IPS-NIHi7 (cell line): ENCODE data around the gene CABLES1.
"Not testable (repeated sequence)": the region's sequence is repeated elsewhere in the genome, so short reads cannot be mapped to it uniquely, and the experiment has no call there.

Experiments
- DNase-seq: peaks from one replicate; pipeline ENCODE4 v3.0.0; 2012; ENCODE audit warnings: mixed read lengths; ENCODE audit errors: extremely low spot score

CABLES1 gene

DNA sequence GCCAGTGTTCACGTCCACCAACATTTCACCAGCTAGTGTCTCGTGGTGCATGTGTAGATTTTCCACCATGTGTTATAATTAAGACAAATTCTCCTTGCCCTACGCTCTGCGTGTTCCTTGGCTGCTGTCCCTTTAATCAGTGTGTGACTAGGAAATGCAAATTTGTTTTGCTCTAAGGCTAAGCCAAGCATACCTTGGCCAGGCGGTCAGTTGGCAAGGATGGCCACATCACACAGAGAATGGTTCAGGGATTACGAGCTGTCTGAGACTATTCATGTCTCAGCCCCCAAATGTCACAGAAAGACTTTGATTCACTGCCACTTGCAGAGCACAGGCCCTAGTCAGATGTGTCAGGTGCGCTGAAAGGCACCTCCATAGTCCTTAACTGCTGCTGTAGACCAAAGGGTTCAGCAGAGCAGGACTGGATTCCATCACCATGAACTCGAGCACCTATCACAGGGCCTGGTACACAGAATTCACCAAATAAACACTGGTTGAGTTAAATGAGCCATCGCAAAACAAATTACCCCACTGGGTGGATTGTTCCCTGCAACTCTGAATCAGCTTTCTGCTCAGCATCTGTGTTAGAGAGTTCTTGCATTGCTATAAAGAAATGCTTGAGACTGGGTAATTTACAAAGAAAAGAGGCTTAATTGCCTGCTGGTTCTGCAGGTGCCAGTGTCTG, 128.4 kb downstream of the CABLES1 start:
- no peak for DNase-seq

DNA sequence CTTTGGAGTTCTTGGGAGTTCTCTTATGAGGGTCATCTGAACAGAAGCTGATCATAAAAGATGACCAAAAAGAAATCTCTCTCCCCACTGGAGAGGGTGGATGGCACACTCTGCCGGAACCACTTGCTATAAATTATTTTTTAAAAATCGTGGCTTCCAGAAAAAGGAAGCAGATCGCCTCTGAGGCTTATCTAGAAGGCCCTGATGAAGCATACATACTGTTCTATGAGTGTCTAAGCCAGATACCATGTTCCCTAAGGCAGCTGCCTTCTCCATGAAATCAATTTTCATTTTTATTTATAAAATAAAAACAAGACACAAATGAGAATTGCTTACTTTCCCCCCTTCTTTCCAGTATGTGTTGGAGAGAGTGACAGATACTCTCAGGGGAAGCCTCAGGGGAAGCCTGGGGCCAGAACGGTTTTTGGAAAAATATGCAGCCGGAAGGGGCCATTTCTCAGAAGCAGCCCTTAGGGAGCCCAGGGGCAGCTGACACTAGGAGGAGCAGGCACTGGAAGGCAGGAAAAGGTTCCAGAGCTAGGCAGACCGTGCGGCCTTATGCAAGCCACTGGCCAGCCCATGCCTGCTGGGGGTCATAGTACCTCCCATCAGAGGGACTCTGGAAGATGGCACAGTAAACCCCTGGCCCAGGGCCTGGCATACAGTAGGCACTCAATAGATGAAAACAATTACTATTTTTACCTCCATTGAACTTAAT, 130.6 kb downstream of the CABLES1 start:
- DNase-seq: no peak

DNA sequence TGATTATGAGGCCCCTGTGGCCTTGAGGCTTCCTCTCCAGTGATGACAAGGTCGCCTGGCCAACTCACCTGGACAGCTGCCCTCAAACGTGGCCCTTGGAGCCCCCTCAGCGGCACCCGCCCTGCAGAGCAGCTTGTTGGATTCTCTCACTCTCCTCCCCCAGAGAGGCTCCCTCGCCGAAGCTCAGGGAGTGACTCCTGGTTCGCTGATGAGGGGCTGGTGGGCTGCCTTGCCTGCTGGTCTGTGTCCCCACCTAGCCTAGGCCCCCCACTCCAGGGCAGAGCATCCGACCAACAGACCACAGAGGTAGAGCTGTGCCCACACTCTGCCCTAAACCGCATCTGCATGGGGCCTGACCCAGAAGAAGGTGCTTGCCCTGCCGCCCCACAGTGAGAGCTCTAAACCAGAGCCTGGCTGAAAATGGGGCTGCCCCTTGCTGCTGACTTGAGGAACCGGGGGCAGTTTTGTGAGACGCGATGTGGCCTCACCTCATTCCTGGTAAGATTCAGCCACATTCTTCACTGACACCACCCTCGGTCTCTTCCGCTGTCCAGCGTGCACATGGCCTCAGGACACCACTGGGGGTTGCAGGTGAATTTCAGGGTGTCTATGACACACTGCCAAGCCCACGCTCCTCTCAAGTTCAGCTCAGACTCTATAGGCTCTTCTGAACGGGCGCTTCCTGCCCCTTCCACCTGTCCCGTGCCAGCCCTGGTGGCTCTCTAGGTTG, 131.6 kb downstream of the CABLES1 start:
- no peak for DNase-seq

DNA sequence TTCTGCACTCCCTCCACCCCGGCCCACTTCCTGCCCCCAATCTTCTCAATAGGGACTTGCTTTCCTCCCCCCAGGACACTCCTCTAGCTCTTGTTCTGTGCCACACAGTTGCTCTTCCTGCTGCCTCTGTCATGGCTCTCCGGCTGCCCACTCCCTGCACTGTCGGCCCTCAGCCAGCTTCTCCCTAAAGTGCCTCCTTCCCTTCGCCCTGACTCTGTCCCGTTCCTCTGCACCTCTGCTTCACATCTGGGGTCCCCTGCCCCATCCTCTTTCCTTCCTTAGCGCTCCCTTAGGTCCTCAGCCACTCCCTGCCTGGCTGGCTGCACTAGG, 132.1 kb downstream of the CABLES1 start:
- no peak for DNase-seq

DNA sequence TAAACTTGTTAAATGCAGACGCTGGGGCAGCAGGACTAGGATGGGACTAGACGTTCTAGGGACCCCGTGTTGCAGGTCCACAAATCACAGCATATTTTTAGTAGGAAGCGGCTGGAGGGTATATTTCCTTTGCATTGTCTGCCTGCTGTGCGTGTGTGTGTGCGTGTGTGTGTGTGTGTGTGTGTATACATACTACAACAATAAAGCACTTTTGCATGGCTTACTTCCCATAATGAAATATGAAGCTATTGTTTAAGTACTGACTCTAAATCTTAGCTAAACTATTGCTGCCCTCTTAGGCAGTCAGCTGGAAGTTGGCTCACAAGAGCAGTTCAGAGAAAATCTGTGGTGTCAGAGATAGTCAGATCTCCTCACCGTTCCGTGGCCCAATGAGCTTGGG, 133.4 kb downstream of the CABLES1 start:
- no peak for DNase-seq

DNA sequence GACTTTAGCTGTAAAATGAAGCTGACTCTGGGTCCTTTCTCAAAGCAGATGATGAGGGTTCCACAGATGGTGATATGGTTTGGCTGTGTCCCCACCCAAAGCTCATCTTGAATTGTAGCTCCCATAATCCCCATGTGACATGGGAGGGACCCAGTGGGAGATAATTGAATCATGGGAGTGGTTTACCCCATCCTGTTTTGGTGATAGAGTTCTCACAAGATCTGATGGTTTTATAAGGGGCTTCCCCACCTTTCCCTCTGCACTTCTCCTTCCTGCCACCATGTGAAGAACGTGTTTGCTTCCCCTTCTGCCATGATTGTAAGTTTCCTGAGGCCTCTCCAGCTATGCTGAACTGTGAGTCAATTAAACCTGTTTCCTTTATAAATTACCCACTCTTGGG, 133.8 kb downstream of the CABLES1 start:
- not testable (repeated sequence) for DNase-seq

DNA sequence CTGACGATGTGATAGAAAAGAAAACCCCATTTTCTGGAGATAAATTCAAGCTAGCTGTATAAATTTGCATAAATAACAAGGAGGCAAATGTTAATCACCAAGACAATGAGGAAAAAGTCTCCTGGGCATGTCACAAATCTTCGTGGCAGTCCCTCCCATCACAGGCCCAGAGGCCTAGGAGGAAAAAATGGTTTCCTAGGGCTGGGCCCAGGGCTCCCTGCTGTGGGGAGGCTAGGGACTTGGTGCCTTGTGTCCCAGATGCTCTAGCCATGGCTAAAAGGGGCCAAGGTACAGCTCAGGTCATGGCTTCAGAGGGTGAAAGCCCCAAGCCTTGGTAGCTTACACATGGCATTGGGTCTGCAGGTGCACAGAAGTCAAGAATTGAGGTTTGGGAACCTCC, 134.6 kb downstream of the CABLES1 start:
- DNase-seq: no peak

DNA sequence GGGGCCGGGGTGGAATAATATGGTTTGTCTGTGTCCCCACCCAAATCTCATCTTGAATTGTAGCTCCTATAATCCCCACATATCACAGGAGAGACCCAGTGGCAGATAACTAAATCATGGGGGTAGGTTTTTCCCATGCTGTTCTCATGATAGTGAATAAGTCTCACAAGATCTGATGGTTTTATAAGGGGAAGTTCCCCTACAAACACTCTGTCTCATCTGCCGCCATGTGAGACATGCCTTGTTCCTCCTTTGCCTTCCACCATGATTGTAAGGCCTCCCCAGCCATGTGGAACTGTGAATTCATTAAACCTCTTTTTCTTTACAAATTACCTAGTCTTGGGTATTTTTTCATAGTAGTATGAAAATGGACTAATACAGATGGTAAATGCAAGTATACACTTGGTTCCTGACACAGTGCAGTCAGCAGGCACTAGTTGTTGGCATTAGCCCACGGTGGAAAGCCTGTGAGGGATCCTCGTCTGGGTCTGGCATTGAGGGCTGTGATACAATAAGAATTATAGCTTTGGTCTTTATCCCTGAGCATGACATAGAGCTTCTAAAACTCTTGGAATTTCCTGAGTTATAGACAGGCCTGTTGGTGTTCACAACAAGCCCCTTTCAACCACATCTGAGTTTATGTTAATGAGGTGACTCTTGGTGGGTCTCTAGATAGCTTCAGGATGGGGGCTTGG, 135.8 kb downstream of the CABLES1 start:
- DNase-seq: no peak

DNA sequence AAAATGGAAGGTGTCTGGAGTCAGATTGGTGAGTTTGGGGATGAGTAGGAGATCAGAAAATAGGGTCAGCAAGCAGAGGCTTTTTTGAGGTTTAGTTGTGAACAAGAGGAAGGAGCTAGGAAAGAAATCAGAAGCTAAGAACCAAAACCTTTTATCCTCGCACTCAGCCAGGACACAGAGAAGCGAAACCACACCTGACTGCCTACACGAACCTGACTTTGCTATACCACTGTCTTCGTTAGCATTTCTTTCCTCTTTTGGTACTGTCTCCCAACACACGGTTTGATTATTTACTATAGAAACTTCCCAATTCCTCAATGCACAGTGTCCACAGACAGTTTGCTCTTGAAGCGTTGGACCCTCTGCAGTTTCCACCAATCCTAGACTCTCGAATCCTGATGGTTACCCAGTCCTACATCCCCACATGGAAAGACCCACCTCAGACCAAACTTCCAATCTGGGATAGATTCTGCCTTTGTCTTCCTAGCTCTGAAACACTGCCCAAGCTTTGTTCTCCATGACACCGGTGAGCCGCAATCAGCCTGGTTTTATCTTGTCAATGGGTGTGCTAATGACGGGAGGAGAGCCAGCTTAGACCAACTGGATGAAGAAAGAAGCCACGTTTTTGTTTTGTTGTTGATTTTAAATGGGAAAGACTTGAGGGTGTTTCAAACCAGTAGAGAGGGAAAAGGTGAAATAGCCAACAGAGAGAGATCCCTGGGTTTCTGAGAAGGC, 137.4 kb downstream of the CABLES1 start:
- no peak for DNase-seq

DNA sequence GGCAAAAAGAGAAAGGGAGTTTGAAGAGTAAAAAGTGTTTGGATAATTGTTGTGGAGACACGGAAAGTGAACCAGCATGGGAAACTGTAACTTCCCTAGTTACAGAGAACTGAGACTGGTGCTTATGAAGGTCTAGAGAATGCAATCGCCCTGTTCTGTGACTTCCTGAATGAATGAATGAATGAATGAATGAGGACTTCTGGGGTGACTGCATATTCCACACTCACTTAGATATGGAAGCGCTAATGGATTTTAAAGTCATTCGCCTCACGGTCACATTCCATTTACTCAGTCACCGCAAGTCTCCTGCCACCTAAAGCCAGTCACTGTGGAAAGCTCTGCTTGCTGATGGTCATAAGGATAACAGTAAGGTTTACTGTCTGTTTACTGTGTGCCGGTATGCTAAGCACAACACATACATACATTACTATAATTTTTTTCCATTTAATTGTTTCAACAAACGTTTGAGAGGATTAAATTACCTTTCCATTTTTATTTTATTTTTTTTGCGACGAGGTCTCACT, 138.2 kb downstream of the CABLES1 start:
- no peak for DNase-seq

DNA sequence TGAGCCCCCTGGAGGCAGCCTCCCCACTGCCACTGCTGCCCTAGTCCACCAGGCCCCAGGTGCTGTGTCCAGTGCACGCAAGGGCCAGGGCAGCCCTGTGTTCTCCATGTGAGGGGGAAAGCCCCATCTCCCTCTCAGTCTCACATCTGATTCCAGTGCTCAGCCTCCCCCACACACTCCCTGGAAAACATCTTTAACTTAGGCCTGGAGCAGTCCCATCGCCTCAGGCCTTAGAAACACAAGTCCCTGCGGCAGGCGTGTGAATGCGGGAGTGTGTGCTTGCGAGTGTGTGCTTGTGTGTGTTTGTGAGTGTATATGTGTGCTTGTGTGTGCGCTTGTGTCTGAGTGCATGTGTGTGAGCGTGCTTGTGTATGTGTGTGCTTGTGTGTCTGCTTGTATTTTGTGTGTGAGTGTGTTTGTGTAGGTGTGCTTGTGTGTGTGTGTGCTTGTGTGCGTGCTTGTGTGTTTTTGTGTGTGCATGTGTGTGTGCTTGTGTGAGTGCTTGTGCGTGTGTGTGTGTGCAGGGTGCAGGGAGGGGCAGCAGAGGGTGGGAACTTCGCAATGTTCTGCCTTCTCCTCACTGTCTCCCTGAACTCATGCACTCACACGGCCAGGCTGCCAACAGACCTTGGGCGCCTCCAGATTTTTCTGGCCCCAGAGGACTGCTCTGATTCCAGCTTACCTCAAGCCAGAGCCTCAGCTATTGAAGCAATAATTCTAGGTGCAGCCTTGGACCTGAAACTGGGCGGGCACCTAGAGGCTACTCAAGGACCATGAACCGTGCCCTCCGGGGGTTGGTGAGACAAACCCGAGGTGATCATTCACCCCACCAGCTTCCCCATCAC, 139.6 kb downstream of the CABLES1 start:
- DNase-seq: no peak

DNA sequence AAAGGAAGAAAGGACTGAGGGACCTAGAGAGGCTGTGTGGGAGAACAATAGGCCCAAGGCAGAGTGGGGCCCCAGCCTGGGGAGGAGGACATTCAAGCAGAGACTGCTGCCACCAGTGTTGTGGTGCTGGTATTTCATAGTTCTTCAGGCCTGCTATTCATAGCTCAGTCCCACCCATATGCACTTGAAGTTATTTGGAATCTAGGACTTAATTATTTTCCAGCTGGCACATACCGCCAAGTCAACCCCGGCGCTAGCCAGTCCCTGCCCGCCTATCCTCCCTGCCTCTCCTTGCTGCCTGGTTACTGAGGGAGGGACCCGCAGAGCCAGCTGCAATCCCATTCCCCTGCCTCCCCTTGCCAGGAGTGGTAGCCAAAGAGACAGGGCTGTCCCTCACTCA, 141.2 kb downstream of the CABLES1 start:
- no peak for DNase-seq

DNA sequence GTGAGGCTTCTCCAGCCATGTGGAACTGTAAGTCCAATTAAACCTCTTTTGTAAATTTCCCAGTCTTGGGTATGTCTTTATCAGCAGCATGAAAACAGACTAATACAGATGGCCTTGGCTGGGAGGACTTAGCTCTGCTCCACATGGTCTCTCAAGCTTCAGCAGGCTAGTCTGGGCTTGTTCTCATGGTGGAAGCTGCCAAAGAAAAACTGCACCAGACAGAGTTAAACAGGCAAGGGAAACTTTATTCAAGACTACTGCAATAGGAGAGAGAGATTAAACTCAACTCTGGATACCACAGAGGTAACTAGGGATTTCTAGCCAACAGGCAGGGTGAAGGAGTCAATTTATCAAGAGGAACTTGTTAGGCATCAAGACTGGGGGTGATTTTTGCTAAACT, 142.1 kb downstream of the CABLES1 start:
- no peak for DNase-seq

DNA sequence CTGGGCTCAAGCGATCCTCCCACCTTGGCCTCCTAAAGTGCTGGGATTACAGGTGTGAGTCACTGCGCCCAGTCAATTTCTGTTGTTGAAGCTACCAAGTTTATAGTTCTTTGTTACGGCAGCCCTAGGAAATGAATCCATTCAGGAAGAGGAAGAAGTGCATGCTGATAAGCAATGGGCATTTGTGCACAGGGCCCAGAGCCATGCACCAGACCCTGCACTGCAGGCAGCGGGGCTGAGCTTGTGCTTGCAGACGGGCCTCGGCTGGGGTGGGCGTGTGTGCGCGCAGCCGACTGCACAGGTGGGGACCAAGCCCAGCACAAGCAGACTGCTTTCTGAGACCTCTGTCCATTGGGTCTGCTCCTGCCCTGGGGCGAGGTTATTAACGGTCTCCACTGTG, 144.6 kb downstream of the CABLES1 start:
- DNase-seq: no peak

DNA sequence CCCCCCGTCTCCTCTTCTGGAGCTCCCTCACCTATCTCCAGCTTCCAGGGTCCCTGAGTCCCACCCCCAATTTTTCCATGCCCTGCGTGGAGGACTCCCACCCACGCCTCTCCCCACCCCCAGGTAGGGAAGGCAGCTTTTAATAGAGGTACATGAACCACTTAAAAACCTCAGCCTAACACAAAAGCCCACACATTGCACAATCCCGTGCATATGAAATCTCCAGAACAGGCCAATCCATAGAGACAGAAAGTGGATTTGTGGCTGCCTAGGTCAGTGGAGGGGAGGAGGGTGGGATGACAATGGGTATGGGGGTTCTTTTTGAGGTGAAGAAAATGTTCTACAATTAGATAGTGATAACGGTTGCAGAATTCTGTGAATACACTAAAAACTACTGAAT, 145.6 kb downstream of the CABLES1 start:
- DNase-seq: no peak

DNA sequence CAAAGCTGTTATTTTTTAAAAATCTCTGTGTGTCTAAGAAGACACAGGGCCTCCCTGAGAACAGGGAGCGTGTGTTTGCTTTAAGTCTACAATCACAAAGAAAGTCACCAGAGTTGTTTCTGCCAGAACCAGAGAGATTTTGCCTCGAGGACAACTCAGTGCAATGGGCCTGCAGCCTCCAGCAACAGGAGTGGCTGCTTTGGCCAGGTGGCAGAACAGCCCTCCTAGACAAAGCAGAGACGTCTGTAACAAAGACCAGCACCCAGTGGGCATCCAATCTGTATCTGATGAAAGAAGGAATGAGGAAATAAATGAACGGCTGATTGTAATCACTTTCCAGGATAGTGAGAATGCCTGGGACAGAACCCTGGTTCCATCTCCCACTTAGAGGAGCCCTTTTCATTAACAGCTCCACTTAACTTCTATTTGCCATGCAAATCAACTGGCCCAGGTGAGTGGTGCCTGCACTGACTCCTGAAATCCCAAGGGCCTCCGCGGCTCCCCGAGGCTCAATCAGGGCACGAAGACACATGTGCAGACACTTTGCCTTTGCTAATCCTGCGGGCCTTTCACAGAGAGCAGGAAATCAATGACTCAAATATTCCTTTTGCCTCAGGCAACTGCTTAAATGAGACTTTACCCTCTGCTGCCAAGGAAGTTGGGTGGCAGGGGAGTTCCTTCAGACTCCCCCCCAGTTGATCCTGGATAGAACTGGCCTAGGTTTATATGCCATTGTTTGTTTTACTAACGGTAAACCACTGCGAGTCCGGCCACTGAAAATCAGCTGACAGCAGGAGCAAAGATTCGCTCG, 146.5 kb downstream of the CABLES1 start:
- no peak for DNase-seq

DNA sequence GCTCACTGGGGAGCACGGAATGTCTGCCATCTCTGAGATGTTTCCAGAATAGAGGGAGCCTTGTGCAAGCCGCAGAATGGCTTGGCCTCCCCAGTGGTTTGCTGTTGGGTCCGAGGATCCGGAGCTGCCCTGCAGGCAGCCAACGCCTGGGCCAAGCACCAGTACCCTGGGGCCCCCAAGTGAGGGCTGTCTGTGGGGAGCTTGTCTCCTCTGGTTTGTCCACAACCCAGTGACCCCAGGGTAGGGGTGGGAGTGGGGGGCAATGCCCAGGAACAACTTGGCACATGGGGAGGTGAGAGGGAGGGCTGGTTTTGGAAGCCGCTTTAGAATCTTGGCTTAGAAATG, 147.1 kb downstream of the CABLES1 start:
- DNase-seq: no peak

DNA sequence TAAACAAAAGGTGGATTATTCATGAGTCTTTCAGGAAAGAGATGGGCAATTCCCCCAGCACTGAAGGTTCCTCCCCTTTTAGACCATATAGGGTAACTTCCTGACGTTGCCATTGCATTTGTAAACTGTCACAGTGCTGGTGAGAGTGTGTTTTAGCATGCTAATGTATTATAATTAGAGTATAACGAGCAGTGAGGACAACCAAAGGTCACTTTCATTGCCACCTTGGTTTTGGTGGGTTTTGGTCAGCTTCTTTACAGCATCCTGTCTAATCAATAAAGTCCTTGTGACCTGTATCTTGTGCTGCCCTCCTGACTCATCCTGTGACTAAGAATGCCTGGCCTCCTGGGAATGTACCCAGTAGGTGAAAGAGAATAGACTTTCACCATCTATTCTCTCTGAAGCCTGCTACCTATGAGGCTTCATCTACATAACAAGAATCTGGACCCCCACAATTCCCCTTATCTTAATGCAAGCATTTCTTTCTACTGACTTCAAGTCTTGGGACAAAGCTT, 148.7 kb downstream of the CABLES1 start:
- DNase-seq: peak; percentile 63

DNA sequence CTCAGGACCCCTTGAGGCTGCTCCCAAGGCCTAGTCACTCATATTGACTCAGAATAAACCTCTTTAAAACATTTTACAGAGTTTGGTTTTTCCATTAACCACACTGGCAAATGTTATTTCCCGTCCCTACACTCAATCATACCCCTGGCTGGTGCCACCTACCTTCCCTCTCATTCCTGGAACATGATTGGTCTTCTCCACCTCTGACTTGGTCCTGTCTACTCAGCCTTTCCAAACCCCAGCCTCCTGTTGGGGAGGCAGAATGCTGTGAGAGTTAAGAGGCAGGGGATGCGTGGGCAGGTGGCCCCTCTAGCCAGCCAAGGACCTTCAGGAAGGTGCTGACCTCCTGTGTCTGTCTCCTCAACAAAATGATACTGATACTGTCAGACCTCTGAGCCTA, 149.3 kb downstream of the CABLES1 start:
- no peak for DNase-seq

DNA sequence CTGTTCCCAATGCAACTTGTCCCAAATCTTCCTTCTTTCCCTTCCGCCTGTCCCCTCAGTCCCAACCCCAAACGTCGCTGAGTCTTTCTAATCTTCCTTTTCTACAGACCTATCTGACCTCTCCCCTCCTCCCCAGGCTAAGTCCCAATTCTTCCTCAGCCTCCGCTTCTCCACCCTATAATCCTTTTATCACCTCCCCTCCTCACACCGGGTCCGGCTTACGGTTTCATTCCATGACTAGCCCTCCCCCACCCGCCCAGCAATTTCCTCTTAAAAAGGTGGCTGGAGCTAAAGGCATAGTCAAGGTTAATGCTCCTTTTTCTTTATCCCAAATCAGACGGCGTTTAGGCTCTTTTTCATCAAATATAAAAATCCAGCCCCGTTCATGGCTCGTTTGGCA, 150.3 kb downstream of the CABLES1 start:
- not testable (repeated sequence) for DNase-seq
